ENCODE data around the gene DAD1. TPM values are rescaled to one million over a fixed set of nuclear protein-coding genes. Genes with fewer than 3 reads are reported as not detected.
"Not testable (repeated sequence)": the region's sequence is repeated elsewhere in the genome, so short reads cannot be mapped to it uniquely, and the experiment has no call there.

The DAD1 gene
- polyA plus RNA-seq, 1 donor from 2014 or later, result 420 TPM

DNA sequence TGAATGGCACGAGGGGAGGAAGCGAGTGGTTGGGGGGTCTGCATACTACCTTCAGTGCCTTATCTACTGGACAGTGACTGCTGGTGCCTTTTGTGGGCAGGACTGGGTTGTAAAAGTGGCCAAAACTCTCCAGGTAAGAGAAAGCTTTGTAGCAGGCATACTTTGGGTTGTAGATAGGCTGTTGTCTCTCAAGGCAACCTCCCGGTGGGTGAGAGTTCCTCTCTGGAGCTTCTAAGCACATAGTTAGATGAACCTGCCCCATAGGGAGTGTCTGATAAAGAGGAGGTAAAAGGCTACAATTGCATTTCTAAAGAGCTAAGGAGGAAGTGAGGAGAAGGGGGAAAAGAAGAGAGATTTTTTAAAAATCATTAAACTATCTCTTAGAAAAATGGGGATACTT, 4.2 kb upstream of the DAD1 start:
- Mint-ChIP-seq H3K36me3 (no peaks in the 10 kb centered on the region), H3K4me1 (peaks cover 9 to 18% (median 10%) of the 10 kb centered on the region in 3 donors), H3K27ac (peak overlapping the region in 1 of 3 donors; percentile 14), H3K9me3 (no peaks in the 10 kb centered on the region), H3K4me3 (no peak overlapping the region), H3K27me3 (no peaks in the 10 kb centered on the region)

DNA sequence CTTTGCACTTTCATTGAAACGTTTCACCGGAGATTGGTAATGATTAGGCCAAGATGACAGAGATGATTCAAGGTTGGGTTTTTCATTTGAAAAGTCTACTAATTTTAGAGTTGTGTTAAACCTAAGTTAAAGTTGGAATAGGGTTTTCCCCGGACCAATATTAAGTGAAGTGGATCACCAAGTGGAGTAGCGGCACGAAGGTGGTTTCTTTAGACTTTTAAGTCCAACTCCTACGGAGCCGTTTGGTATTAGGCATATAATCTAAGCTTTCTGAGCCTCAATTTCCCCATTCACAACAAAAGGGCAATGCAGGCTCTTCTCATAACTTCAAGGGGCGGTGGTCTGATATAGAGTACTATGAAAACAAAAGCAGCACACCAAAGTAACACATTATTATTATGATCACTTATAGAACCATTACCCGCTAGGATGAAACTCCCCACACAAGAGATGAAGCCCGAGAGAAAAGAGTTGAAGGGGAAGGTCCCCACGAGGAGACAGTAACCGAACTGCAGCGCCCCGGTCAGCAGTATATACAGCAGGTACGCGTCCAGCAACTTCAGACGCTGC, 413 bp downstream of the DAD1 start:
- peaks cover 31 to 47% (median 38%) of the 10 kb centered on the region in 3 donors for H3K4me1 Mint-ChIP-seq
- H3K36me3 Mint-ChIP-seq, result no peaks in the 10 kb centered on the region
- H3K27me3 Mint-ChIP-seq, result no peaks in the 10 kb centered on the region

DNA sequence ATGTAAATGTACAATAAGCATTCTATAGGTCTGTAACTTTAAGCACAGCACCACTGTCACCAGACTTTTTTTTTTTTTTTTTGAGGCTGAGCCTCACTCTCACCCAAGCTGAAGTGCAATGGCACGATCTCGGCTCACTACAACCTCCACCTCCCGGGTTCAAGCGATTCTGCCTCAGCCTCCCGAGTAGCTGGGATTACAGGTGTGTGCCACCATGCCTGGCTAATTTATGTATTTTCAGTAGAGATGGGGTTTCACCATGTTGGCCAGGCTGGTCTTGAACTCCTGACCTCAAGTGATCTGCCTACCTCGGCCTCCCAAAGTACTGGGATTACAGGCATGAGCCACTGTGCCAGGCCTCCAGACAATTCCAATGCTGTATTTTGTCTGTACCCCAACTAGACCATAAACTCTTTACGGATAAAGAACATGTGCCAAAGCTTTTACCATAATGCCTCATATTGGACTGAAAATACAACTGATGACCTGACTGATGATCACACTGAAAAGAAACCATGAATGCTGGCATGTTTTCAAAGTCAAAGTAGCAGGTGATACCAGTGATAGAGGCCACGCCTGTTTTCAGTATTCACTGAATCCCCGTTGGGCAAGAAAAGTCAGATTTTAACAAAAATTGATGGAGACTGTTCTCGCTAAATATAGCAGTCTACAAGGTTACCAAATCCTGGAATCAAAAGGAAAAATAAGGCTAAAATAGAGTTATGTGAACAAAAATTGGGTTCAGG, 1.2 kb downstream of the DAD1 start:
- H3K36me3 Mint-ChIP-seq, H3K27me3 Mint-ChIP-seq, H3K9me3 Mint-ChIP-seq: not testable (repeated sequence)
- Mint-ChIP-seq H3K4me3 (peak overlapping the region; percentile 91 to 100 (median 98)), H3K4me1 (peaks cover 38 to 53% (median 42%) of the 10 kb centered on the region in 3 donors), H3K27ac (peak overlapping the region; percentile 94 to 100 (median 99))

More for the DNA sequence above, 413 bp downstream of the DAD1 start:
- H3K27ac Mint-ChIP-seq, result peak overlapping the region; percentile 94 to 100 (median 99)
- no peaks in the 10 kb centered on the region for H3K9me3 Mint-ChIP-seq
- peak overlapping the region; percentile 91 to 100 (median 98) for H3K4me3 Mint-ChIP-seq

DNA sequence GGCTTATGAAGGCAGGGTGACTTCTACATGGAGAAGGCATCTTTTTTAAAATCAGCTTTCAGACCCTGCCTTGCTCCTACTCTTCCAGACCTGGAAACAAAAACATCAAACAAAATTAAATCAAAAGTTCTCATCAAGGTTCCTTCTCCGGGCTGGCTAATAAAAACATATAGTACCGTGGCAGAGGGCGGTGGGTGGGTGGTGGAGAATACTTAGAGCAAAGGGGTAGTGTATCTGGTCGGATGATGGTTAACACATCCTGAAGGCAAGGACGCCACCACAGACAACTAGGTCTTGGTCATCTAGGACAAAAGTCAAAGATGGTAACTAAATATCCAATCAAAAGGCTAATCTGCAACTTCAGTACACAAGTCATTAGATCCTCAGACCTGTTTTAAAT, 1.8 kb downstream of the DAD1 start:
- peaks cover 38 to 56% (median 43%) of the 10 kb centered on the region in 3 donors for H3K4me1 Mint-ChIP-seq
- H3K36me3 Mint-ChIP-seq, result no peaks in the 10 kb centered on the region
- H3K4me3 Mint-ChIP-seq, result peak overlapping the region; percentile 6 to 69 (median 46)
- H3K9me3 Mint-ChIP-seq, result no peaks in the 10 kb centered on the region
- peak overlapping the region; percentile 34 to 100 (median 47) for H3K27ac Mint-ChIP-seq
- no peaks in the 10 kb centered on the region for H3K27me3 Mint-ChIP-seq

DNA sequence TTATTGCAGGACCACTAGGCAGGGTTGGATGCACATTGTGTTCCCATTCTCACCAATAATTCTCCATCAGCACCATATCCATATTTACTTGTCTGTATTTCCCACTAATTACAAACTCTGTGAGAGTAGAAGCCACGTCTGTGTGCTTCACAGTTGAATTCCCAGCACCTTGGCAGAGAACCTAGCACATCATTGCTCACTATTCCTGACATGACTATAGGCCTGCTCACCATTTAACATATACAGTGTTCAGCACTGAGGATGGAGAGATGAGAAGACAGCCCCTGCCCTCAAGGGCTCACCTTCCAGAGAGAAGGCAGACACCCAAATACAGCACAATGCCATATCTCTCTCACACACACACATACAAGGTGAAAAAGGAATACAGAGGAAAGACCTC, 5.0 kb downstream of the DAD1 start:
- Mint-ChIP-seq H3K27ac (peak overlapping the region in 2 of 3 donors; percentile 69 to 77), H3K36me3 (peaks cover 2% of the 10 kb centered on the region), H3K4me1 (peaks cover 42 to 56% (median 44%) of the 10 kb centered on the region in 3 donors), H3K9me3 (no peaks in the 10 kb centered on the region), H3K4me3 (peak overlapping the region in 1 of 4 donors; percentile 43), H3K27me3 (no peaks in the 10 kb centered on the region)

DNA sequence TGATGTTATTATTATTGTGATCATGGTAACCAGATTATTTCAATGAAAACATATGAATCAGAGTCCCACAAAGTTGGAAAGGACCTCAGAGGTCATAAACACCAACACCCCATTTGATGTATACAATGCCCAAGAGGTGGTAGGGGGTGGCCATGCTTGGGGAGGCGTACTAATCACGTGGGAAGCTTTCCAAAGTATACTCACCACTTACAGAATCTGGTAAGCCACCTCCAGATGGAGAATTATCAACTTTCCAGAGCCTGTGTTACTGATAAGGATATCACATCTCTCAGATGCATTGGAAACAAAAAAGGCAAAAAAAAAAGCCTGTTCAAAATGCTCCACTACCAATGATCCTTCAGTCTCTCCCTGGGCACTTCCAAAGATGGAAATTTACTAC, 8.4 kb downstream of the DAD1 start:
- Mint-ChIP-seq H3K27ac (peak overlapping the region in 1 of 3 donors; percentile 62), H3K4me1 (peaks cover 24 to 46% (median 26%) of the 10 kb centered on the region in 3 donors), H3K9me3 (no peaks in the 10 kb centered on the region), H3K36me3 (peaks cover 5% of the 10 kb centered on the region), H3K4me3 (no peak overlapping the region), H3K27me3 (no peaks in the 10 kb centered on the region)

DNA sequence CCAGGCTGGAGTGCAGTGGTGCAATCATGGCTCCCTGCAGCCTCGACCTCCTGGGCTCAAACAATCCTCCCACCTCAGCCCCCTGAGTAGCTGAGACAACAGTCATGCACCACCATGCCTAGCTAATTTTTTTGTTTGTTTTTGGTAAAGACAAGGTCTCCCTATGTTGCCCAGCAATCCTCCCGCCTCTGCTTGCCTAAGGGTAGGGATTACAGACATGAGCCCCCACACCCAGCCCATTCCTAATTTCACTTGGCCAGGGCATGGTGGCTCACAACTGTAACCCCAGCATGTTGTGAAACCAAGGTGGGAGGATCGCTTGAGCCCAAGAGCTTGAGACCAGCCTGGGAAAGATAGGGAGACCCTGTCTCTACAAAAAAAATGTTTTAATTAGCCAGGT, 9.1 kb downstream of the DAD1 start:
- Mint-ChIP-seq H3K36me3 (peaks cover 6% of the 10 kb centered on the region), H3K27me3 (no peaks in the 10 kb centered on the region), H3K27ac (peak overlapping the region in 1 of 3 donors; percentile 61), H3K4me3 (no peak overlapping the region), H3K9me3 (no peaks in the 10 kb centered on the region), H3K4me1 (peaks cover 24 to 39% (median 26%) of the 10 kb centered on the region in 3 donors)

DNA sequence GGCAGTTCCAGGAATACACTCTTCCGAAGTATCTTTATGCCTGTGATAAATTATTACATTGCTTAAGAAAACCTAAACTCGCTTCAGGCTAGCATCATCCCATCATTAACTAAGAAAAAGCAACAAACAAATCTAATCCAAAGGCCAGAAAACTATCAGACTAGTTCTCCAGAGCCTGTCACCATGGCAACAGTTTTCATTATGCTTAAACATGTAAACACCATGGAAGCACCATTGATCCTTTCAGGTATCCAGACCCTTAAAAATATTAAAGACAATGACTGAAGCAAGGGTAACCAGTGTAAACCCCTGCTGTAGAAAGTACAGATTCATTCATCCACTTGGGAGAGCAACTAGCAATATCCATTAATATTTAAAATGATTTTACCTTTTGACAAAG, 9.8 kb downstream of the DAD1 start:
- H3K27ac Mint-ChIP-seq, result no peak overlapping the region
- peaks cover 7% of the 10 kb centered on the region for H3K36me3 Mint-ChIP-seq

DNA sequence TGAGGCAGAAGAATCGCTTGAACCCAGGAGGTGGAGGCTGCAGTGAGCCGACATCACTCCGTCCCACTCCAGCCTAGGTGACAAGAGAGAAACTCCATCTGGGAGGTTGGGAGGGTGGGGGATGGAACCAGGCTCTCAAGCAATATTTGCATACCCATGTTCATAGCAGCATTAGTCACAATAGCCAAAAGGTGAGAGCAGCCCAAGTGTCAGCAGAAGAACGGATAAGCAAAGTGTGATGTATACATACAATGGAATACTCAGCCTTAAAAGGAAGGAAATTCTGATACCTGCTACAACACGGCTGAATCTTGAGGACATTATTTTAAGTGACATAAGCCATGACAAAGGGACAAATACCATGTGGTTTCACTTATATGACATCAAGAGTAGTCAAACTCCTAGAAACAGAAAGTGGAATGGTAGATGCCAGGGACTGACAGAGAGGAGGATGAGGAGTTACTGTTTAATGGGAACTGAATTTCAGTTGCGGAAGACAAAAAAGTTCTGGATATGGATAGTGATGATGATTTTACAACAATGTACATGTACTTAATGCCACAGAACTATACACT, 11.6 kb downstream of the DAD1 start:
- Mint-ChIP-seq H3K27me3 (no peaks in the 10 kb centered on the region), H3K36me3 (peaks cover 7% of the 10 kb centered on the region), H3K9me3 (no peaks in the 10 kb centered on the region), H3K4me3 (no peak overlapping the region), H3K4me1 (peaks cover 5 to 23% (median 9%) of the 10 kb centered on the region in 3 donors), H3K27ac (peak overlapping the region in 2 of 3 donors; percentile 53 to 91)

More for the DNA sequence above, 9.8 kb downstream of the DAD1 start:
- no peaks in the 10 kb centered on the region for H3K9me3 Mint-ChIP-seq
- peaks cover 18 to 33% (median 20%) of the 10 kb centered on the region in 3 donors for H3K4me1 Mint-ChIP-seq
- no peaks in the 10 kb centered on the region for H3K27me3 Mint-ChIP-seq
- H3K4me3 Mint-ChIP-seq, result no peak overlapping the region

DNA sequence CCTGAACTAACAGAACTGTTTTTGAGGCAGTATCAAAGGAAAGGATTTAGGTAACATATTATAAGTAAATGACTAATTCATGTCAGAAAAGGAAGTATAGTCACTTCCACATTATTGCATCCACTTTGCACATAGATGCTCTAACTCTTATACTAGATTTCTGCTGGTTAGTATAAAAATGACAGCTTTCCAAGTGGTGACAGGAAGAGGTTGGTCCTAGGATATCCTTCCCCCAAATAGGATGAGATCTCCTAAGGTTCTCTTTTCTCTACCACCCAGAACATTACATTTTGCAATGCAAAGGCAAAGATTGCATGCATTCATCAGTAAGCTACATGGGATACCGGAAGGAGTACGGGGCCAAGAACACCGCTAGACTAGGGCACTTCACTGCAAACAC, 15.2 kb downstream of the DAD1 start:
- H3K27me3 Mint-ChIP-seq, result no peaks in the 10 kb centered on the region
- no peaks in the 10 kb centered on the region for H3K9me3 Mint-ChIP-seq

DNA sequence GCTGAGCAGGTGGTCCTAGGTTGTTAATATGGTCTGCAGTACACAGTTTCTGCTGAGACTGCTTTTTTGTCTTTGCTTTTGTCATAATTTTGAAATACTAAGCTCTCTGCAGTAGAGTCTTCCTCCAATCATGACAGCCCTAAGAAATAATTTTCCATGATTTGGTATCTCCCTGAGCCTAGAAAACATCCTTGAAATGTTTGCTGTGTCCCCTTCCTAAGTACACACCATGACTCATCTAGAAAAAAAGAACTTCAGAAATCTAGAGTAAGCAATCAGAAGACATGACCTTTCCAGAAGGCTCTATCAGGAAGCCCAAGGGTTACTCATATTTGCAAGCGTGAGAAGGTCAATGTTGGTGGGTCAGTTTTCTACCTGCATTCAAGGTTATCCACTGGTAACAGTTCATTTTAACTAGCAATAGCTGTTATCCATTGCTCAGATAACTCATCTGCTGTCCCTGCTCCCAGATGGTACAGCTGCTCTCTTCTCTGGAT, 16.4 kb downstream of the DAD1 start:
- no peaks in the 10 kb centered on the region for H3K27me3 Mint-ChIP-seq
- H3K9me3 Mint-ChIP-seq, result no peaks in the 10 kb centered on the region
- no peak overlapping the region for H3K27ac Mint-ChIP-seq
- peaks cover 20 to 37% (median 21%) of the 10 kb centered on the region in 3 donors for H3K4me1 Mint-ChIP-seq
- no peak overlapping the region for H3K4me3 Mint-ChIP-seq
- peaks cover 4% of the 10 kb centered on the region for H3K36me3 Mint-ChIP-seq

More for the DNA sequence above, 15.2 kb downstream of the DAD1 start:
- peaks cover 10 to 29% (median 13%) of the 10 kb centered on the region in 3 donors for H3K4me1 Mint-ChIP-seq
- H3K4me3 Mint-ChIP-seq, result no peak overlapping the region
- H3K27ac Mint-ChIP-seq, result no peak overlapping the region
- peaks cover 4% of the 10 kb centered on the region for H3K36me3 Mint-ChIP-seq

DNA sequence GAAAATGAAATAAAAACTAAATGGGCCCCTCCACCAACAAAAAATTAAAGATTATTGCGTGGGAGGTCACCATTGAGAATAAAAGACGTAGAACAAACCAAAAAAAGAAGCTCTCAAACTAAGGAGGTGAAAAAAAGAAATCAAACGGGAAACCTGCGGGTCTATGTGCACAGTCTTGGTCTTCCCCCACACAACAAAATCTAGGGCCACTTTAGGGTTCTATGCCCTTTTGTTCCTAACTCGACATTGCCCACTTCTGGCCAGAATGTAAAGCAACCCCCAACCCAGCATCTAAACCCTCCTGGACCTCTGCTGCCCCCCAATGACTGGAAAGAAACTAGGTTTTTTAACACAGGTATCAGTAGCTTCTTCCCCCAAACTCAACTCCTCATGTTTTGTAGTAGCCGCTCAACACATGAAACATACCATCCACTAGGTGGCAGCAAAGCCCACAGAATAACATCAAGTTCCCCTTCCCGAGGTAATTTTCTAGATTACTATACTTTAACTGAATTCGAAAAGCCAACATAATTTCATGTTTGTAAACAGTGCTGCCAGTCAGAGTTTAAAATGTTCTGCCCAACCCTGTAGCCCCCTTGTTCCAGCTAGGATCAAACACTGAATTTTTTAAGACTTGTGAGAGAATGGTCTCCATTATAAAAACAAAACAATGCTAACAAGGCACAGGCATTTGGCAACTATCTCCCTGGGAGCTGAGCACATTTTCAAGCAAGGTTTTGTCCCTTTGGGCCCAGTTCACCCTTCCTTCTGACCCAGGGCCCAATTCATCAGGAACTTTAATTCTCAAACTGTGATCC, 18.7 kb downstream of the DAD1 start:
- Mint-ChIP-seq H3K9me3 (no peaks in the 10 kb centered on the region), H3K27me3 (no peaks in the 10 kb centered on the region), H3K4me3 (peak overlapping the region; percentile 28 to 88 (median 82)), H3K27ac (peak overlapping the region; percentile 33 to 94 (median 91)), H3K4me1 (peaks cover 29 to 46% (median 40%) of the 10 kb centered on the region in 3 donors), H3K36me3 (peaks cover 2% of the 10 kb centered on the region)

DNA sequence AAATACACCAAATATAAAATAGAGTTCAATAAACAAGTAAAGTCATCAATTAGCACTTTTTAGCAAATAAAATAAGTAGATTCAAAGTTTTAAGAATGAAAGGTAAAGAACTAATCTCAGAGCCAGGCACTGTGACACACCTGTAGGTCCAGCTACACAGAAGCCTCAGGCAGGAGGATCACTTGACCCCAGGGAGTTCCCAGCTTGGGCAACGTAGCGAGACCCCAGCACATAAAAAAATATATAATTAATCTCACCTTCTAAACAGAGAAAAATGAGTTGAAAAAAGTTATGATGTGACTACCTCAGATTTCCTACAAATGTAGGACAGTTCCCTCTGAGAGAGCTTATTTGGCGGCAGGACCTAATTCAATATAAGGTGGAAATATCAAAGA, 19.3 kb downstream of the DAD1 start:
- H3K27me3 Mint-ChIP-seq, result no peaks in the 10 kb centered on the region
- H3K4me3 Mint-ChIP-seq, result peak overlapping the region; percentile 28 to 88 (median 82)
- no peaks in the 10 kb centered on the region for H3K9me3 Mint-ChIP-seq
- H3K27ac Mint-ChIP-seq, result peak overlapping the region; percentile 33 to 94 (median 91)
- H3K4me1 Mint-ChIP-seq, result peaks cover 34 to 52% (median 46%) of the 10 kb centered on the region in 3 donors
- H3K36me3 Mint-ChIP-seq, result no peaks in the 10 kb centered on the region

DNA sequence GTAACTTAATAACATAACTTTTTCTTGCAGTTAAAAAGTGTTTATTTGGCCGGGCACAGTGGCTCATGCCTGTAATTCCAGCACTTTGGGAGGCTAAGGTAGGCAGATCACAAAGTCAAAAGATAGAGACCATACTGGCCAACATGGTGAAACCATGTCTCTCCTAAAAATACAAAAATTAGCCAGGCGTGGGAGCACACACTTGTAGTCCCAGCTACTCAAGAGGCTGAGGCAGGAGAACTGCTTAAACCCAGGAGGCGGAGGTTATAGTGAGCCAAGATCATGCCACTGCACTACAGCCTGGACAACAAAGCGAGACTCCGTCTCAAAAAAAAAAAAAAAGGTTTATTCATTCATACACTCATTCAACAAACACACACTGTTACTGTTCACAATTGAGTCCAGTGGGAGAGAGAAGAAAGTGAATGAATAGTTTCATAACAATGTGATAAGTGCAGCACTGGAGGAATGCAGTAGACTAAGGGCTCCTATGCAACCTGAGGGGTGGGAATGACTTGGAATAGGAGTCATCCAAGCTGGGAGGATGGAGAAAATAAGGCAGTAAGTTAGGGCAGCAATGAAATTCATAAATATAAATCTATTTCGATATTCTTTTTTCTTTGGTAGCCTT, 19.8 kb downstream of the DAD1 start:
- peaks cover 38 to 57% (median 51%) of the 10 kb centered on the region in 3 donors for H3K4me1 Mint-ChIP-seq
- no peaks in the 10 kb centered on the region for H3K27me3 Mint-ChIP-seq
- peak overlapping the region; percentile 28 to 88 (median 82) for H3K4me3 Mint-ChIP-seq
- H3K27ac Mint-ChIP-seq, result peak overlapping the region; percentile 33 to 94 (median 91)
- no peaks in the 10 kb centered on the region for H3K9me3 Mint-ChIP-seq
- H3K36me3 Mint-ChIP-seq, result no peaks in the 10 kb centered on the region
